ENCODE results near the gene LIFR. TPM values are rescaled to one million over a fixed set of nuclear protein-coding genes. Genes with fewer than 3 reads are reported as not detected.

The LIFR gene
- total RNA-seq, 1 experiment from 2014 or later = 0.98 TPM

GRCh38 chr5:38555354-38556087 is 925 bp downstream of the LIFR start:
- peak; percentile 39 for DNase-seq (ENCODE audit: low spot score)
- in situ Hi-C loops (cut with HindIII; ENCODE audit: low sequenced_read_pairs) = no loop called here

GRCh38 chr5:38554861-38555260 is 1.6 kb downstream of the LIFR start:
- in situ Hi-C loops (cut with HindIII; ENCODE audit: low sequenced_read_pairs) = no loop called here
- DNase-seq (ENCODE audit: low spot score) = peak; percentile 57

- in situ Hi-C loops (cut with HindIII; ENCODE audit: low sequenced_read_pairs) = no loop called here
- DNase-seq (ENCODE audit: low spot score) = no peak
Measured at GRCh38 chr5:38554403-38554802, 2.0 kb downstream of the LIFR start.

GRCh38 chr5:38553001-38553521 is 3.4 kb downstream of the LIFR start:
- in situ Hi-C loops (cut with HindIII; ENCODE audit: low sequenced_read_pairs) = no loop called here
- no peak for DNase-seq (ENCODE audit: low spot score)

GRCh38 chr5:38551030-38552017 is 5.1 kb downstream of the LIFR start:
- in situ Hi-C loops (cut with HindIII; ENCODE audit: low sequenced_read_pairs) = no loop called here
- DNase-seq (ENCODE audit: low spot score) = peak; percentile 43

GRCh38 chr5:38548064-38548759 is 8.2 kb downstream of the LIFR start:
- DNase-seq (ENCODE audit: low spot score) = no peak
- in situ Hi-C loops (cut with HindIII; ENCODE audit: low sequenced_read_pairs) = no loop called here

GRCh38 chr5:38547257-38547656 is 9.2 kb downstream of the LIFR start:
- DNase-seq (ENCODE audit: low spot score) = no peak
- in situ Hi-C loops (cut with HindIII; ENCODE audit: low sequenced_read_pairs) = no loop called here

GRCh38 chr5:38546691-38547146 is 9.7 kb downstream of the LIFR start:
- DNase-seq (ENCODE audit: low spot score) = no peak
- in situ Hi-C loops (cut with HindIII; ENCODE audit: low sequenced_read_pairs) = no loop called here

GRCh38 chr5:38543886-38544285 is 12.6 kb downstream of the LIFR start:
- in situ Hi-C loops (cut with HindIII; ENCODE audit: low sequenced_read_pairs) = no loop called here
- no peak for DNase-seq (ENCODE audit: low spot score)

GRCh38 chr5:38543074-38543473 is 13.4 kb downstream of the LIFR start:
- in situ Hi-C loops (cut with HindIII; ENCODE audit: low sequenced_read_pairs) = no loop called here
- DNase-seq (ENCODE audit: low spot score) = no peak

GRCh38 chr5:38541174-38541725 is 15.2 kb downstream of the LIFR start:
- no peak for DNase-seq (ENCODE audit: low spot score)
- in situ Hi-C loops (cut with HindIII; ENCODE audit: low sequenced_read_pairs) = no loop called here

GRCh38 chr5:38540314-38540713 is 16.1 kb downstream of the LIFR start:
- no peak for DNase-seq (ENCODE audit: low spot score)
- in situ Hi-C loops (cut with HindIII; ENCODE audit: low sequenced_read_pairs) = no loop called here

GRCh38 chr5:38538161-38538560 is 18.3 kb downstream of the LIFR start:
- DNase-seq (ENCODE audit: low spot score) = no peak
- in situ Hi-C loops (cut with HindIII; ENCODE audit: low sequenced_read_pairs) = no loop called here

GRCh38 chr5:38537505-38537904 is 18.9 kb downstream of the LIFR start:
- in situ Hi-C loops (cut with HindIII; ENCODE audit: low sequenced_read_pairs) = no loop called here

GRCh38 chr5:38536968-38537367 is 19.5 kb downstream of the LIFR start:
- DNase-seq (ENCODE audit: low spot score) = no peak
- in situ Hi-C loops (cut with HindIII; ENCODE audit: low sequenced_read_pairs) = no loop called here

More at GRCh38 chr5:38537505-38537904, 18.9 kb downstream of the LIFR start:
- DNase-seq (ENCODE audit: low spot score) = no peak

- no peak for DNase-seq (ENCODE audit: low spot score)
- in situ Hi-C loops (cut with HindIII; ENCODE audit: low sequenced_read_pairs) = no loop called here
Measured at GRCh38 chr5:38535845-38536244, 20.6 kb downstream of the LIFR start.

- no peak for DNase-seq (ENCODE audit: low spot score)
- in situ Hi-C loops (cut with HindIII; ENCODE audit: low sequenced_read_pairs) = no loop called here
Measured at GRCh38 chr5:38535248-38535750, 21.1 kb downstream of the LIFR start.

- DNase-seq (ENCODE audit: low spot score) = no peak
- in situ Hi-C loops (cut with HindIII; ENCODE audit: low sequenced_read_pairs) = no loop called here
Measured at GRCh38 chr5:38534156-38534453, 22.3 kb downstream of the LIFR start.
